ENCODE results near the gene TEX264.
"Not testable (repeated sequence)": the region's sequence is repeated elsewhere in the genome, so short reads cannot be mapped to it uniquely, and the experiment has no call there.

TEX264 gene, protein sequence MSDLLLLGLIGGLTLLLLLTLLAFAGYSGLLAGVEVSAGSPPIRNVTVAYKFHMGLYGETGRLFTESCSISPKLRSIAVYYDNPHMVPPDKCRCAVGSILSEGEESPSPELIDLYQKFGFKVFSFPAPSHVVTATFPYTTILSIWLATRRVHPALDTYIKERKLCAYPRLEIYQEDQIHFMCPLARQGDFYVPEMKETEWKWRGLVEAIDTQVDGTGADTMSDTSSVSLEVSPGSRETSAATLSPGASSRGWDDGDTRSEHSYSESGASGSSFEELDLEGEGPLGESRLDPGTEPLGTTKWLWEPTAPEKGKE

DNA sequence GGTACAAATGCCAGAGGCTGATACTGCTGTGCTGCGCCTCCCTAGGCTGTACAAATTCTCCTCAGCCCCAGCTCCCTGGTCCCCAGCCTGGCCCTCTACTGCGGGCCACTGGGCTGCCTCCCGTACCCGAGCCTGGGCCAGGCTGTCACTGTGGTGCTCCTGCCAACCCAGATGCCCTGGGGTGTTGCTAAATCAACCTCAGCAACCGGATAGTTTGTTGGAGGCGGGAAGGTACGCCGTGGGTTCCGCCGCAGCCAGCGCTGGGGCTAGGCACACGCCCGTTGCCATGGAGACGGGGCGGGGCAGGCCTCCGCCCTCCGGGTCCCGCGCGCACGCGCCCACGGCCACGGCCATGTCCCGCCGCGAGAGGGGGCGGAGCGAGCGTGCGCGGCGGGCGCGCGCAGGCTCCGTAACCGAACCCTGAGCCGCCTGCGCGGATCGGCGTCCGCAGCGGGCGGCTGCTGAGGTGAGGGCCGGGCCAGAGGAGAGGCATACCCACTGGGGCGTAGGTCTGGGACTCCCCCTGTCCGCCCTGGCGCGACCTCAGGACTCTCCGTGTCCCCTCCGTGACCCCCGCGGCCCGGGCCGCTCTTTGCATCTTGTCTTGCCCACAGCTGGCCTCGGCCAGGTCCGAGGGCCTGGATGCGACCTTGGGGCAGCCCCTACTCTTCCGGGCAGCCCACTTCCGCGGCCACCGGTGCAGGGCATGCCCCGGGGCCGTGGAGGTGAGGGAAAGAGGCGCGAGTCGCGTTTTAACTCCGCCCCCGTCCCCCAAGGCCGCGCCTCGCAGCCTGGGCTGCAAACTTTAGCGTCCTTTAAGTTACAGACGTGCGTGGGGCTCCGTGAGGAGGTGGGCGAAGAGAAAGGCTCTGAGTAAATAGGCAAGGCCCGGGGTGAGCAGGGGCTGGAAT is at the start of gene TEX264:
Gene TEX264 (plus strand): TSS at position 430 of the 911 bp plus-strand sequence. CDS start 3,053 bp downstream, outside the sequence.
- no peak for DNase-seq

DNA sequence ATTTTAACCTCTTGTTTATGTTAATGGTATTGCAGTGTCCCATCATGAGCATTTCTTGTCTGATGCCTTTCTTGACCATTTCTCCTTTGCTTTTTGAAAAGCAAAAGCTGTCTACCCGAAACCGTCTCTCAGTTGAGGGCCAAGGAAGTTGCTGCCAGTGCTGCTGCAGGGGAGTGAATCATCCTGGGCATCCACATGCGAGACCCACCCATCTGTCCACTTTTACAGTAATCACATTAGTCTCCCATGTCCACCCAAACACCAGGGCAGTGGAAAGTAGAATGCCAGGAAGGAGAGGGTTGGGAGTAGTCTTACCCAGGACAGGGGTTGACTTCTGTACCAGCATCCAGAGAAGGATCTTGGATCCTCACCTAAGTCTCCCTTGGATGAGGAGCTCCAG is 48.6 kb upstream of the TEX264 start:
- no peak for DNase-seq

DNA sequence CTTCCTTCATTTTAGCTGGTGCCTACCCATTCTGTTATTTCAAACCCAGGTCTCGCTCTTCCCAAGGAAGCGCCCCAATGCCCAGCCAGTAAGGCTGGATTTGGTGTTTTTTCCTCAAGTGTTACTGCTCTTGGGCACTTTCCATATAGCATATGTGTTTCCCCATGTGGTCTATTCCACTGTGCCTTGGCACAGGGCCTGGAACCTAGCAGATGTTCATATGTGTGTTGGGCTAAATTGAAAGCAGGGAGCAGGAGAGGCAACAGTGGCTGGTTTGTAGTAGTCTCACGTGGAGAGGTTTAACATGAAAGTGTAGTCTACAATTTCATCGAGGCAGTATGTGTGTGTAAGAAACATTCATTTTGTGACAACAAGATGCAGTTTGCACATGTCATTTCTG is 48.2 kb upstream of the TEX264 start:
- no peak for DNase-seq

DNA sequence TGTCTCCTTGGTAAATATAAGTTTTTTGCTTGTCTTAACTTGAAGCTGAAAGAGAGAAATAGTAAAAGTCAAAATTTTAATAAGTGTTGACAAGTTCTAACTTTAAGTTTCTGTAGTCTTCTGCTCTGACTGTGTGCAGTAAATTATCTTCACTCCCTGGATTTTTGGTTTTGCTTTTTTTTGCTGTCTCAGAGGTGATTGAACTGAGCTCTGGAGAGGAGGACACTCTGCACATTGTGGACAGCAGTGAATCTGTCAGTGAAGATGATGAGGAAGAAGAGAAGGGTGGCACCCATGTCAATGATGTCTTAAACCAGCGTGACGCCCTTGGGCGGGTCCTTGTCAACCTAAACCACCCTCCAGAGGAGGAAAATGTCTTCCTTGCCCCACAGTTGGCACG is 40.5 kb upstream of the TEX264 start:
- DNase-seq: no peak

DNA sequence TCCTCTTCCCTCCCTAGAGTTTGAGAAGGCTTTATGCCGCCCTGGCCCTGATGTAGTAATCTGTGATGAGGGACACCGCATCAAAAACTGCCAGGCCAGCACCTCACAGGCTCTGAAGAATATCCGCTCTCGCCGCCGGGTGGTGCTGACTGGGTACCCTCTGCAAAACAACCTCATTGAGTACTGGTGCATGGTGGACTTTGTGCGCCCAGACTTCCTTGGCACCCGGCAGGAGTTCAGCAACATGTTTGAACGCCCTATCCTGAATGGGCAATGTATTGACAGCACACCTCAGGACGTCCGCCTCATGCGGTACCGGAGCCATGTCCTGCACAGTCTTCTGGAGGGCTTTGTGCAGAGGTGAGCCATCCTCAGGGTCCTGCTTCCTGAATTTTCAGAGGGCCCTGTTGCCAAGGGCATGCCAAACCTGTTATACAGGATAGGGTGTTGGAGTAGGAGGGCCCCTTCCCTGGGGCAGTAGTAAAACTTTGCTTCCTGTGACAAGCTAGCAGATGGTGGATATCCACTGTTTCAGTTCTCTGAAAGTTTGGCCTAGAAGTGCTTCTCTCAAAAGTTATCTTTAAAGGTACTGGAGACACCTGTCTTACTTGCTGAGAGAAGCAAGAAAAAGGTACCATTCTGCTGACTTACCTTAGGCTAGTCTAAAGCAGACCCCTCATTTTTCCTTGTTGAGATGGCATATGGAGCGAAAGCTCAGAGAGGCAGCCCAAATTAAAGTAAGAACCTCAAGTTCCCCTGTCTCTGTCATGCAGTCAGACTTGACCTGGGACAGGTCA is 33.7 kb upstream of the TEX264 start:
- DNase-seq: no peak

DNA sequence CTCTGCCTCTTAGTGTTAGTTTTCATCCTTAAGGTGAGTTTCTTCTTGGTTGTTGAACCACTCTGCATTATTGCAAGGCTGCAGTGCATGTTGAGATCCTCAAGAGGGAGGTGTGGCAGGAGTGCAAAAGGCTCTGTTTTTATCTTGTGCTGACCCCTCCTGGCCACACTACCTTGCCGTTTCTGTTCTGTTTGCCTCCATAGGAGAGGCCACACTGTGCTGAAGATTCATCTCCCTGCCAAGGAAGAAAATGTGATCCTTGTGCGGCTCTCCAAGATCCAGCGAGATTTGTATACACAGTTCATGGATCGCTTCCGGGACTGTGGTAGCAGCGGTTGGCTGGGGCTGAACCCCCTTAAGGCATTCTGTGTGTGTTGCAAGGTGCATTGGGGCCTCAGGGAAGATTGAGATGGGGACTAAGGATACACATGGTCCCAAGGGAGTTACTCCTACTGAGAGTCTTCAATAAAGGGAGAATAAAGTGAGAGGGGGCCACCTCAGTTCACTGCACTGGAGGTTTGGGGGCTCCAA is 33.0 kb upstream of the TEX264 start:
- no peak for DNase-seq

DNA sequence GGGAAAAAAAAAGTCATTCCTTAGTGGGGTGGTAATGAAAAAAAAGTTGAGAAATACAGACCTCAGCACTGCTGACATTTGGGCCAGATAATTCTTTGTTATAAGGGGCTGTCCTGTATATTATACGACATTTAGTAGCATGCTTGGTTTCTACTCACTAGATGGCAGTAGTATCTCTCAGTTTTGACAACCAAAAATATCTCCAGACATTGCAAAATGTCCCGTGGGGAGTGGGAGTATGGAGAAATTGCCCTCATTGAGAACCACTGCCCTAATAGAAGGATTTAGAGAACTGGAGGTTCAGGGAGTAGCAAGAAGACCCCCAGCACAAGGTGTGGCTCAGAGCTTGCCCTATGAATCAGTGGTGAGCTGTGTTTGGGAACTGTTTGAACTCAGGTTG is 28.6 kb upstream of the TEX264 start:
- no peak for DNase-seq

DNA sequence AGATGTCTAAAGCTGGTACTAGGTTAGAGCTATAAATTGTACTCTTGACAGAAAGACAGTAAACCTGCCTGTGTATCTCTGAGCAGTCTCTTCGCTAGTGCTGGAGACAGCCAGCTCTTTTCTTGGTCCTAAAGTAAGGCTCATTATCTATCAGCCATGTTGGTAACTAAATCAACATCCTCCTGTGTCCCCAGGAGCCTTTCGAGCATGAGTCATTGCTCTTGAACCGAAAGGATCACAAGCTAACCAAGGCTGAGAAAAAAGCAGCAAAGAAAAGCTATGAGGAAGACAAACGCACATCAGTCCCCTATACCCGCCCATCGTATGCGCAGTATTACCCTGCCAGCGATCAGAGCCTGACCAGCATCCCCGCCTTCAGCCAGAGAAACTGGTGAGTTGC is 25.0 kb upstream of the TEX264 start:
- DNase-seq: no peak

DNA sequence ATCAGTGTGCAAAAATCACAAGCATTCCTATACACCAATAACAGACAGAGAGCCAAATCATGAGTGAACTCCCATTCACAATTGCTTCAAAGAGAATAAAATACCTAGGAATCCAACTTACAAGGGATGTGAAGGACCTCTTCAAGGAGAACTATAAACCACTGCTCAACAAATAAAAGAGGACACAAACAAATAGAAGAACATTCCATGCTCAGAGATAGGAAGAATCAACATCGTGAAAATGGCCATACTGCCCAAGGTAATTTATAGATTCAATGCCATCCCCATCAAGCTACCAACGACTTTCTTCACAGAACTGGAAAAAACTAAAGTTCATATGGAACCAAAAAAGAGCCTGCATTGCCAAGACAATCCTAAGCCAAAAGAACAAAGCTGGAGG is 18.9 kb upstream of the TEX264 start:
- not testable (repeated sequence) for DNase-seq

DNA sequence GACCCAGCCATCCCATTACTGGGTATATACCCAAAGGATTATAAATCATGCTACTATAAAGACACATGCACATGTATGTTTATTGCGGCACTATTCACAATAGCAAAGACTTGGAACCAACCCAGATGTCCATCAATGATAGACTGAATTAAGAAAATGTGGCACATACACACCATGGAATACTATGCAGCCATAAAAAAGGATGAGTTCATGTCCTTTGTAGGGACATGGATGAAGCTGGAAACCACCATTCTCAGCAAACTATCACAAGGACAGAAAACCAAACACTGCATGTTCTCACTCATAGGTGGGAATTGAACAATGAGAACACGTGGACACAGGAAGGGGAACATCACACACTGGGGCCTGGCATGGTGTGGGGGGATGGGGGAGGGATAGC is 17.6 kb upstream of the TEX264 start:
- DNase-seq: not testable (repeated sequence)

DNA sequence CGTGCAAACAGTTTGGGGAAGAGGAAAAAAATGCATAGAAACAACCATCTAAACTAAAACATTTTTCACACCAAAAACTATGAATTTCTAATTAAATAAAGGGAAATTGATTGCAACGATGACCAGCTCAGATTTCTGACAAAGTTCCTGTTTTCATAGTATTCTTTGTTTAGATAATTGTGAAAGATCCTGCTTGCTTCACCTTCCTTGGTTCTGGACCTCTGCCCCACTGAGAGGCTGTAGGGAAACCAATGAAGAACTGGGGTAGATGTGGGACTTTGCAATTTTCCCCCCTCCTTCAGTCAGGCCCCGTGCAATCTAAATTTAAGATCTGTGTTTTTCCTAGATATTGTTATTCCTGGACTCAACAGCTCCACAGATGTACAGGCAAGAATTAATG is 13.8 kb upstream of the TEX264 start:
- DNase-seq: no peak

DNA sequence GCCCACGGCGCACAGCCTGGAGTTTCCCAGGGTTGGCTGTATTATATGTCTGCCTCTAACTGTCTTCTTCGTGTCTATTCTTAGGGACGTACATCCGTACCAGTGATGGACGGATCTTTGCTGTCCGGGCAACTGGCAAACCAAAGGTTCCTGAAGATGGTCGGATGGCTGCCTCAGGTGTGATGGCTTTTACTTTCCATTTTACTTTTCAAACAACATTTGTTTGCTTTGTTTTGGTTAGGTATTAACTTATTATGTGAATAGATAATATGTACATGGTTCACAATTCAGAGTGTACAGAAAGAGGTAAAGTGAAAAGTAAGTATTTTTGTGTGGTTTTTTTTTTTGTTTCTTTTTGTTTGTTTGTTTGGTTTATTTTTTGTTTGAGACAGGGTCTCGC is 11.1 kb upstream of the TEX264 start:
- no peak for DNase-seq

DNA sequence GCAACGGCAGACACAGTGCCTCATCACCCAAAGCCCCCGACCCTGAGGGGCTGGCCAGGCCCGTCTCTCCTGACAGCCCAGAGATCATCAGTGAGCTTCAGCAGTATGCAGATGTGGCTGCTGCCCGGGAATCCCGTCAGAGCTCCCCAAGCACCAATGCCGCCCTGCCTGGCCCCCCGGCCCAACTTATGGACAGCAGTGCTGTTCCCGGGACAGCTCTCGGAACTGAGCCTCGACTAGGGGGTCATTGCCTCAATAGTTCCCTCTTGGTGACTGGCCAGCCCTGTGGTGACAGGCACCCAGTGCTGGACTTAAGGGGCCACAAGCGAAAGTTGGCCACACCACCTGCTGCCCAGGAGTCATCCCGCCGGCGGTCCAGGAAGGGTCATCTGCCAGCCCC is 8.6 kb upstream of the TEX264 start:
- DNase-seq: no peak

DNA sequence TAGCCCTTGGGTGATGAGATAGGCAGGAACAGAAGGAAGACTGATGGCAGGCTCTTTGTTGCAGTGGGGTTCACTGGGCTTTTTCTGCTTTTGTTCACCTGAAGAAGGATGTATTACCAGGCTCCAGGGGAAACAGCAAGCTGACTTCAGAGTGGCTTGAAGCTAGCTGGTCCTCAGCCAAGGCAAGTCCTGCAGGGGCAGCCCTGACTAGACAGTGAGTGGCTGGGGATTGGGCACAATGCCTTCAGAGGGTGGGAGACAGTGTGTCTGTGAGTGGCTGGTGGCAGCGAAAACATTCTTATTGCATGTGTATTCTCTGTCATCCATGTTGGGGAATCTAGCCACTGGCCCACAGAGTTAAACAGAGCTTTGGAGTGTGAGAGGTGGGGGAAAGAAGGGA is 2.3 kb upstream of the TEX264 start:
- DNase-seq: no peak

DNA sequence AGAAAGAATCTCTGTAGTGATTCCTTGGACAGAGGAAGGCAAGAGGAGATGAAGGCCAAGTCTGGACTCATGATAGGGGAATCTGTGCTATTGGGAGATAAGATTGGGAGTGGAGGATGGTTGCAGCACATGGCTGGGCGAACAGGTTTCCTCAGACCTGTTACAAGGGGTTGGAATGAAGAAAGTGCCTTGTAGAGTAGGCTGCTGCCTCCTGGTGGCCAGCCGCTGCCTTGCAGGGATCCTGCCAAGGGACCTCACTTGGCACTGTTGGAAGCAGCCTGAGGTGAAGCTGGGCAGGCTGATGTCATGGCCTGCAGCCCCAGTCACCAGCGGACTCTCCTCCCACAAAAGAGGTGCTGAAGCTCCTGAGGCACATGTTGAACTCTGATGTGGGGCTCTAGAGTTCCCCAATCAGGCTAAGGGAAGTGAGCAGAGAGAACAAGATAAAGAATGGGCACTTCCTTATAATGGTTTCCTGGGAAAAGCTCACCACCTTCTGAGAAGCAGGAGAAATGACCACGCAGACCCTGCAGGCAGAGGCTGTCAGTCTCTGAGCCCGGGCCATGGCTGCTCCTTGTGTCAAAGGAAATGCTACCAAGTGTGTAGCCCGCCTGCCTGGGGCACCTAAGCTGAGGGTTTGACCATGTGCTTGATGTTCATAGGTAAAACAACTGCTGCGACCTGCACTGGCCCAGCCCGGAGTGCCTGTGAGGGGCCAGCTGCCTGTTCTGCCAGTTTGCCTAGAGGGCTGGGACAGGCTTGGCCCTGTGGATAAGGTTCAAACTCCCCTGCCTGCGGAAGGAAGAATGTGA is 1.6 kb upstream of the TEX264 start:
- no peak for DNase-seq

DNA sequence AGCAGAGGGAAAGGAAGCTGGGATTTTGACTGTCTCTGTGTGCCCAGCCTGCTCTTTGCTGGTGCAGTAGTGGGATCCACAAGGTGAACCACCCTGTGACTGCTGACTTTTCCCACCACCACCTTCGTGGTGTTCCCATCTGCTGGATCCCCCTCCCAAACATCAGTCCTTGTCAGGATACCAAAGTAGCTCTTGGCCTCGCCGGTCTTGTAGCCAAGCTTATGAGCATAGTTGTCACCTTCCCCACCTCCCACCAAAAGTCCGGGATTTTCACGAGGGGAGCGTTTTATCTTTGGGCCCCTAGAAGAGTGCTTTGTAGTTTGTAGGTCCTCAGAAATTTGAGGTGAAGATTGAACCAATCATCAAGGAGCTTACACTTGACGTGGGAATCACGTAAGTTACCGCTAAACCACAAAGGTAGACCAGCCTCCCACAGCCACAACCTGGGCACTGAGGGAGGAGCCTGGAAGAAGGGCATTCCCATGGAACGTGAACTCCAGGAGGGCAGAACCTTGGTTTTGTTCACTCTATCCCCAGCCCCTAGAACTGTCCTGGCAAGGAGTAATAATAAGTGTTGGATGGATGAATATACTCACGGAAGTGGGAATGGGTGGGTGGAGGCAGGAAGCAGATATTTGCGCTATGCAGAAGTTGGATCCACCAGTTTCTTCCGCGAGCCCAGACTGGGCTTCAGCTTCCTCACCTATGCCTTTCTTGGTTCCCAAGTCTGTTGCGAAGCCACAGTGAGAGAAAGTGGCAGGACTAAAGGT is 814 bp upstream of the TEX264 start:
- DNase-seq: no peak

DNA sequence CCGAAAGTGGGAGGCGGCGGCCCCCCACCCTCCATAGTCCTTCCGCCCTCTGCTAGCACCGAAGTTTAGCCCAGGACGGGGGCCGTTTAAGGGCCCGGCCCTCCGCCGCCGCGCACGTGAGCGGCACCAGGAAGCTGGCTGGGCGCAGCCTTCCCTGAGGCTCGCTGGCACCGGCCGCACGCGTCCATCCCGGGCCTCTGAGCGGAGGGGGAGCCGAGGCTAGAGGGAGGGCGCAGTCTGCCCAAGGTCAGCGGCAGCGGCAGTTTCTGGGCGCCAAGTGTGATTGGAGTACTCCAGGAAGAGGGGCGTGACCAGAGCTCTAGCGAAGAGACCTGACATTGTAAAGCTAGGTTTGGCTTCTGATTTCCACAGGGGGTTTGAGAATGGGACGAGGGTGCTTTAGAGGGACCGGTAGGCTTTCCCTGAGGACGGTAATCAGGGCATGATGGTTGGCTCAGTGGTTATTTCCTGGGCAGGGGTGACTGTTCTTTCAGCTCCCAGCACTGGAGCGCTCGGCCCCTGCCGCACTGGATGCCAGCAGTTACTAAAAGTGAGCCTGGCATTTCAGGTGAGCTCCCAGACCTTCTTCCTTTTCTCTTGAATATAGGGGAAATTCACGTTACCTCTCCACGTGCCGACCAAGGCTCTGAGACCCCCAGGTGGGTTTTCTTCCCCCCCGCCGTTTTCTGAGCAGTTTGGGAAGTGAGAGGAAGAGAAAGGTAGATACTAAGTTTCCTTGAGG is 853 bp downstream of the TEX264 start:
- DNase-seq: no peak

DNA sequence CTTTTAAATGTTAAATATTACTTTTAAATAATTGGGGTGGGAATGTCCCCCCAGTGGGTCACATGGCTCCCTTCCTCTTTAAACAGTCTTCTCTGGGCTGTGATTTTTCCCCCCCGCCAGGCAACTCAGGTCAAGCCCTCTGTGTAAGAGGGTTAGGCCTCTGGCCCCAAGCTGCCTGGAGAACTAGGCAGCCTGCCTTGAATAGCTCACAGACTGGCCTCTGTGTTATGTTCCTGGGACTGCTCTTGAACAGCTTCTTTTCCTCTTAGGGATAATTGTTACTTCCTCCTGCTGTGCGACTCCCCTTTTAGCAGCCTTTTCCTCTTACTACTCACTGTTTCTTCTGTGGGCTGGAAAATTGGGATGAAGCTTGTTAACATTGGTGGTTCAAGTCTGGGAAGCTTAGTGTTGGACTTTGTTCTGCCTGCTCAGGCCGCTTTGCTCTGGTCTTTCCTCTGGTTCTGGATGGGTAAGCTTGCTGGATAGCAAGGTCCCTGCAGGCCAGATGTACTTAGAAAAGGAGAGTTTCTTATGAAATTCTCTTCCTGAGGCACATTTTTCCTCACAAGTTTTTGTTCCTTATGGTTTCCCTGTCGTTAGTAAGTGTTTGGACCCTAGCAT is 2.2 kb downstream of the TEX264 start:
- DNase-seq: no peak

DNA sequence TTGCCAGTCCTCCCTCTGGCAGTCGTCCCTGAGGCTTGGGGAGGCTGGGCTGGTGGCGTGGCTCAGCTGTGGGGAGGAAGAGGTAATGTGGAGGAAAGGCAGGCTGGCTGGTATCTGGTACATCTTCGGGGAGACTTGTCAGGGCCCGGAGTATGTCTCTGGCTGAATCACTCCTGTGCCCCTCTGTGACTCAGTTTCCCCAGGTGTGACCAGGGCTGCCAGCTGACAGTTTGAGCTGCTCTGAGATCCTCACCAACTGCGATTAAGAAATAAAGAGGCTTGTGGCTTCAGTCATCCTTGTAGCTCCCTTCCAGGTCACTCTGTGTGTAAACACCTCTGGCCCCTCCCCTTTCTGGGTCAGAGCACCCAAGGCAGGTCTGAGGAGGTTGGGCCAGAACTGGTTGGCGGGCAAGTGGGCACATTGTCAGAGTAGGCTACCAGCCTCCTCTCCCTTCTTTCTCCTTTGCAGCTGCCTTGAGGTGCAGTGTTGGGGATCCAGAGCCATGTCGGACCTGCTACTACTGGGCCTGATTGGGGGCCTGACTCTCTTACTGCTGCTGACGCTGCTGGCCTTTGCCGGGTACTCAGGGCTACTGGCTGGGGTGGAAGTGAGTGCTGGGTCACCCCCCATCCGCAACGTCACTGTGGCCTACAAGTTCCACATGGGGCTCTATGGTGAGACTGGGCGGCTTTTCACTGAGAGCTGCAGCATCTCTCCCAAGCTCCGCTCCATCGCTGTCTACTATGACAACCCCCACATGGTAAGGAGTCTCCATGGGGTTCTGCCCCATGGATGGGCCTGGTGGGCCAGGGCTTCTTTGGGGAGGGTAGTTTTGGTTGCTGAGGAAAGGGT is 3.0 kb downstream of the TEX264 start:
- no peak for DNase-seq
